ENCODE measurements around the gene AP1M1.

Gene AP1M1

GRCh38 chr19:16185123-16185767, 12.5 kb upstream of the AP1M1 start, which contains the start of gene FAM32A:
FAM32A (plus strand) TSS chr19:16185410; CDS start chr19:16185443, 33 bp downstream.
- peak; percentile 100 for DNase-seq (ENCODE audit: low spot score)

DNA sequence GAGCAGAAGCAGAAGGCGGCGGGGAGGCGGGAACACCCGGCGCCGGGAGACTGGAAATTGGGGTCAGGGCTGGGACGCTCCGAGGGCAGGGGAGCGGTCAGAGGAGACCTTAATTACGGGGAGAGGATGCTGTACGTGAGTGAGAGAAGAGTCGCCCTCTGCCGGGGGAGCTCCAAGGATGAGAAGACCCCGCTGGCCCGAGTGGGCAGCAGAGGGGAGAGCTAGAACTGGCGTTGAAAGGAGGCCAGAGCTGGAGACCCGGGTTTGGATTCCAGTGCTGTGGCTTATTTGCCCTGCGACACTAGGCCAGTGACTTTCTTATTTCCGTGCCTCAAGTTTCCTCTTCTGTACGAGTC, 12.0 kb upstream of the AP1M1 start:
- DNase-seq (ENCODE audit: low spot score), result peak; percentile 22

GRCh38 chr19:16188521-16188920, 9.2 kb upstream of the AP1M1 start:
- DNase-seq (ENCODE audit: low spot score), result no peak

DNA sequence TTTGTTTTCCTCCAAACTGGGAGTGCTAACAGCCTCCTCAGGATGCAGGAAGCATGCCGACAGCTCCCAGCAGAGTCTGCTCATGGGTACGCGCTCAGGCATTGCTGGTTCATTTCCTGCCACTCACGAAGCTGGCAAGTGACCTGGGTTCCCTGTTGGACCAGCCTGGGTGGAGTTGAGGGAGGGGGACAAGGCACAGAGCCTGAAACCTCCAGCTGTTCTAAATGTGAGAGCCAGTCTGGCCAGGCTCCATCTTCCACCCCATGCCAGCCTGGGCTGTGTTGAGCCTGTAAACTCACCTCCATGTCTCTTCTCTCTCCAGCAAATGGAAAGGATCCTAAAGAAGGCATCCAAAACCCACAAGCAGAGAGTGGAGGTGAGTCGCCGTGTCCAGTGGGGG, 7.5 kb upstream of the AP1M1 start:
- DNase-seq (ENCODE audit: low spot score), result no peak

- DNase-seq (ENCODE audit: low spot score), result no peak
Observed at GRCh38 chr19:16190736-16191135, 7.0 kb upstream of the AP1M1 start.

DNA sequence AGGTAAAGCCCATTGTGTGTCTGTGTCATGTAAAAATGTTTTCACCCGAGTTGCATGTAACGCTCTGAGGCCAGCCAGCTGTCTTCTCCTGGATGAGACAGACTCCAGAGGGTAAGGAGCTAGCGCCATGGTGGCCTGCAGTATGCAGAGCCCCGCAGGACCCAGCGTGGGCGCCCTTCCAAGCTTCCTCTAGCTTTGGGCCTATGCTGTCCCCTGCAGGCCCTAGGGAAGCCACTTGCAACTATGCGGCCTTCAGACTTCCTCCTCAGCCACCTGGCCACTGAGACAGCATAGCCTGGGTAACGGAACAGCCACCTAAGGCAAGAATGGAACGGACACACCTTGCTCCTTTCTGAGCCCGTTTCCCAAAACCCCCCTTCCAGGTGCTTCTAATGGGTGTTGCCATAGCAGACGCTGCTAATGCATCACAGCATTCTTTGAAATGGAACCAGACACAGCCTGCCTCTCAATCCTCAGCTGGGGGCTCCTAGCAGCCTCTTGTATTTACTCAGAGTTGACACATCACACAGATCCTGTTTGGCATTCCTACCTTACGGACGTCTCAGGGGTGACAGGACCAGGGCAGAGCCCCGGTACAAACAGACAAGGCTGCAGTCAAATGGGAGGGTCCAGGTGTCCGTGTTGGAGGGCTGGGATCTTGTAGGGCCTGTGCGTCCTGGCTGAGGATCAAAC, 6.3 kb upstream of the AP1M1 start:
- DNase-seq (ENCODE audit: low spot score), result no peak

- no peak for DNase-seq (ENCODE audit: low spot score)
Observed at GRCh38 chr19:16193466-16193865, 4.2 kb upstream of the AP1M1 start.

DNA sequence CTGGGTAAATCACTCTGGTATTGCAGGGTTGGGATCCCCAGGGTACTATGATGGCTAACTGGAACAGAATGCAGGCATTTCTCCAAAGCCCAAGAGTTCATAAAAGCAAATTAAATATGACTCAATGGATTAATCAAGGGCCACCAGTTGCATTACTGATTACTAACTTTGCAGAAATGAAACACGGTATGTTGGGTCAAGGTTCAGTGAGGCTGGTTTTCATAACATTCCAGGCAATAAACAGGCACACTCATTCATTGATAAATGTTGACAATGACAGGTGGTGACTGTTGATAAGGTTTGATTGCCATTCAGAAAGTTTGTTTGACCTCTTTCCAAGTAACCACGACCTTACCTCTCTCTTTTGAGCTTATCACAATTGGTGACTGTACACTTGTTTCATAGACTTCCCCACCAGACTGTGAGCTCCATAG, 506 bp upstream of the AP1M1 start:
- DNase-seq (ENCODE audit: low spot score), result no peak

- DNase-seq (ENCODE audit: low spot score), result no peak
Observed at GRCh38 chr19:16198370-16198651, 600 bp downstream of the AP1M1 start.

GRCh38 chr19:16199275-16199932, 1.7 kb downstream of the AP1M1 start:
- no peak for DNase-seq (ENCODE audit: low spot score)

- DNase-seq (ENCODE audit: low spot score), result no peak
Observed at GRCh38 chr19:16200038-16201010, 2.6 kb downstream of the AP1M1 start.

- no peak for DNase-seq (ENCODE audit: low spot score)
Observed at GRCh38 chr19:16201011-16201391, 3.3 kb downstream of the AP1M1 start.

- DNase-seq (ENCODE audit: low spot score), result no peak
Observed at GRCh38 chr19:16202320-16203255, 4.9 kb downstream of the AP1M1 start.

GRCh38 chr19:16203256-16204004, 5.7 kb downstream of the AP1M1 start:
- no peak for DNase-seq (ENCODE audit: low spot score)

DNA sequence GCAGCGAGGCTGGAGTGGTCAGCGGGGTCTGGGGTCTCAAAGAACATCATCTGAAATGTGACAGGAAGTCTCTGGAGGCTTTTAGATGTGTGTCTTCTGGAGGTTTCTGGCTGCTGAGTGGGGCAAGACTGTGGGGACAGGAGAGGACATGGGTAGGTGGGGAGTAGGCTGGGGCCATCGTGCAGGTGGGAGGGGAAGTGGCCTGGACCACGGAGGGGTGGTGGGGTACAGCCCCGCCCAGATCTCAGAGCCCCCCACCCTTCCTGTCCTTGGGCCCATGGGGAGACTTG, 6.2 kb downstream of the AP1M1 start:
- DNase-seq (ENCODE audit: low spot score), result no peak

- no peak for DNase-seq (ENCODE audit: low spot score)
Observed at GRCh38 chr19:16205205-16206045, 7.7 kb downstream of the AP1M1 start.

DNA sequence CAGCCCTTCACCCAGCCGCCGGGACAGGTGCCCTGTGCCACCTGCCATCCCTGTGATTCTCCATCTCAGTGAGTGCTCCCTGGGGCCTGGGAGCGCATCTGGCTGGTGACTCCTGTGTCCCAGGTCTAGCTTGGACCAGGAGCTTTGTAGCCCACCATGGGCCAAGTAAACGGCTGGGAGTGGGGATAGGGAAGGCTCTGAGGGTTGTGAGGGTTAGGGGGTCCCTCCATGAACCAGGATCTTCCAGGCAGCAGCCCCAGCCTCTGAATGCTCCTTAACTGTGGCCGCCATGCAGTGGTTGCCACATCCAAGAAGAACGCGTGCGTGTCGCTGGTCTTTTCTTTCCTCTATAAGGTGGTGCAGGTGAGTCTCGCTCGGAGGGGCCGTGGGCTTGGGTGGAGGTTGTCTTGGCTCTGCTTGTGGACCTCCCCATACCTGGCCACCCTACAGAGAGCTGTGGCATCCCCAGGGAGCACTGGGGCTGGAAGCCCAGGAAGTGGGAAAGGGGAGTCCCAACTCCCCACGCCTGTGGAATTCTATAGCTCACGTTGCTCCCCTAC, 8.4 kb downstream of the AP1M1 start:
- DNase-seq (ENCODE audit: low spot score), result no peak

DNA sequence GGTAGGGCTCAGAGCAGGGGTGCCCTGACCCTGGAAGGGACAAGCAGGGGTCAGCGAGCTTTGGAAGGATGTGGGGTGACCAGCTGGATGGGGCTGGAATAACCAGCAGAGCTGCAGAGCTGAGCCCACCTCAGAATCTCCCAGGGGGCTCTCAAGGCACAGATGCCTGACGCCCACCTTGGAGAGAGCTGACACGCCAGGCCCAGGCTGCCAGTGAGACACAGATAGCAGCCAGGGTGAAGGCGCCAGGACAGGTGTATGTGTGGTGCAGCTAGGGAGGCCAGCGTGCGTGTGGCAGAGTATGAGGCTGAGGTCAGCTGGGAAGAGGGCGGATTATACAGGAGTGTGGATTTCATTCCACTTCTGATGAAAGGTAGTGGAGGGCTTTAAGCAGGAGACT, 8.9 kb downstream of the AP1M1 start:
- DNase-seq (ENCODE audit: low spot score), result no peak

DNA sequence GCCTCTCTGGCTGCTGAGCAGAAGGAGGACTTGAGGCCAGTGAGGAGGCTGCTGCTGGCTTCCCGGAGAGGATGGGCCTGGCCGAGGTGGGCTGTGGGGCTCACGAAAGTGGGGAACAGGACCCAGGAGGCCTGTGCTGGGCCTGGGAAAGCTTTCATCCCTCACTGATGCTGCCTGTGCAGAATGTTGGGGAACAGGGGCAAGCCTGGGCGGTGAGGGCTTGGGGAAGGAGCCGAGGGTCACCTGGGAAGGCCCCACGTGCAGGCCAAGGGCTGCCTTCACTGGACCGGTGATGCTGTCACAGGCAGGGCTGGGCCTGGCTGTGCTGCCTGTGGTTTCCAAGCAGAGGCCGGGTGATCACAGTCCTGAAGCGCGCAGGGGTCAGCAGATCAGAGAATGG, 9.4 kb downstream of the AP1M1 start:
- no peak for DNase-seq (ENCODE audit: low spot score)

All from CD4-positive, alpha-beta T cell treated with Interleukin-15 for 4 hours (primary cell).